ENCODE results near the gene SPOCK1.

GRCh38 chr5:137503456-137503855 is 4.3 kb upstream of the SPOCK1 start:
- TF ChIP-seq EZH2 (IDR thresholded peaks at IDR 0.05; ENCODE audit: insufficient read depth, poor library complexity, severe bottlenecking) (no peak), EZH2phosphoT487 (IDR thresholded peaks at IDR 0.05; ENCODE audit: insufficient read depth, low read depth) (no peak)
